GM12873 (cell line): ENCODE measurements around the gene GALNT9.

Source experiments
- CTCF ChIP-seq: IDR thresholded peaks from 2 replicates; pipeline ENCODE4 v1.5.1; 2012; ENCODE audit warnings: low read depth, mild to moderate bottlenecking, moderate library complexity, low read length, control low read depth; ENCODE audit not compliant: insufficient read depth; ENCODE audit errors: missing control alignments

Gene GALNT9

GRCh38 chr12:132239392-132239791, 90.0 kb downstream of the GALNT9 start:
- TF ChIP-seq CTCF, result no peak

- TF ChIP-seq CTCF, result no peak
Observed at GRCh38 chr12:132238884-132239283, 90.5 kb downstream of the GALNT9 start.

GRCh38 chr12:132238488-132238854, 90.9 kb downstream of the GALNT9 start:
- no peak for TF ChIP-seq CTCF

GRCh38 chr12:132237772-132238487, 91.5 kb downstream of the GALNT9 start:
- TF ChIP-seq CTCF, result no peak

- no peak for TF ChIP-seq CTCF
Observed at GRCh38 chr12:132236930-132237771, 92.2 kb downstream of the GALNT9 start.

- no peak for TF ChIP-seq CTCF
Observed at GRCh38 chr12:132236129-132236929, 93.1 kb downstream of the GALNT9 start.

GRCh38 chr12:132235116-132235820, 94.1 kb downstream of the GALNT9 start:
- TF ChIP-seq CTCF, result no peak
